ENCODE data around the gene PDE3A. TPM values are rescaled to one million over a fixed set of nuclear protein-coding genes. Genes with fewer than 3 reads are reported as not detected.

Gene PDE3A
- total and polyA plus RNA-seq, 7 donors: 0.53 to 4.1 (median 2.1) TPM

- no peak overlapping the region for H3K4me3 ChIP-seq
- DNase-seq: no peak
- ATAC-seq: no peak
- H3K27me3 ChIP-seq (ENCODE audit: insufficient read depth in 3 of 3, low read length in 2 of 3): no peaks in the 10 kb centered on the region
- no peaks in the 10 kb centered on the region for H3K4me1 ChIP-seq
- no peaks in the 10 kb centered on the region for H3K36me3 ChIP-seq (ENCODE audit: insufficient read depth in 1 of 2, low read depth in 1 of 2)
- intact Hi-C loops (cut with DNase I): no loop called here
- WGBS, 3 donors: 76 to 89% (median 83%) methylated on average over 4 of the region's 4 CpGs
- no peak for TF ChIP-seq CTCF (IDR thresholded peaks at IDR 0.05)
- no peaks in the 10 kb centered on the region for H3K9me3 ChIP-seq
- no peak overlapping the region for H3K27ac ChIP-seq
Observed at GRCh38 chr12:20492251-20492760, 124.0 kb downstream of the PDE3A start.

GRCh38 chr12:20493934-20494333 is 125.6 kb downstream of the PDE3A start:
- no peaks in the 10 kb centered on the region for H3K36me3 ChIP-seq (ENCODE audit: insufficient read depth in 1 of 2, low read depth in 1 of 2)
- intact Hi-C loops (cut with DNase I): no loop called here
- WGBS, 3 donors: 87 to 90% (median 89%) methylated on average over 1 of the region's 1 CpG
- ATAC-seq (no peak), DNase-seq (no peak)
- H3K9me3 ChIP-seq: no peaks in the 10 kb centered on the region
- no peak overlapping the region for H3K27ac ChIP-seq
- H3K27me3 ChIP-seq (ENCODE audit: insufficient read depth in 3 of 3, low read length in 2 of 3): no peaks in the 10 kb centered on the region
- H3K4me3 ChIP-seq: no peak overlapping the region
- H3K4me1 ChIP-seq: no peaks in the 10 kb centered on the region
- no peak for TF ChIP-seq CTCF (IDR thresholded peaks at IDR 0.05)

DNA sequence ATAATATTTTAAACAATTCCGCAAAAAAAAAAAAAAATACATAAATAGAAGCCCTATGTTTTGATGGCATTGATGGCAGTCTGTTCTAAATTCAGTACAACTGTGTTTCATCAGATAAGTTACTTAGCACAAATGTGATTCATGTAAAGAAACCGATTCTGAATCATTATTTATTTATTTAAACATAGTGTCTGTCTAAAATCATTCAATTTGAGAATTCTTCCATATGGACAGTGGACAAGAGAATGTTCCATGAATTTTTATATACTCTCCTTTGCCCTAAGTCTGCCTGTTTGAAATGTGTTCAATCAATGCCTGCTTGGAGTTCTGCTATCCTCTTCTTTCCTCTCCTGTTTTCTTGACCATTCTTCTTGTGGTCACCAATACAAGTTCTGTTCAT is 126.5 kb downstream of the PDE3A start:
- no peaks in the 10 kb centered on the region for H3K36me3 ChIP-seq (ENCODE audit: insufficient read depth in 1 of 2, low read depth in 1 of 2)
- no peak for ATAC-seq
- intact Hi-C loops (cut with DNase I): no loop called here
- no peaks in the 10 kb centered on the region for H3K9me3 ChIP-seq
- H3K4me3 ChIP-seq: no peak overlapping the region
- H3K27me3 ChIP-seq (ENCODE audit: insufficient read depth in 3 of 3, low read length in 2 of 3): no peaks in the 10 kb centered on the region
- no peak for TF ChIP-seq CTCF (IDR thresholded peaks at IDR 0.05)
- no peaks in the 10 kb centered on the region for H3K4me1 ChIP-seq
- 88 to 95% (median 90%) methylated on average over 2 of the region's 2 CpGs for WGBS, 3 donors
- no peak overlapping the region for H3K27ac ChIP-seq
- no peak for DNase-seq

- ATAC-seq: no peak
- WGBS, 3 donors: 86 to 92% (median 88%) methylated on average over 1 of the region's 1 CpG
- no peak for TF ChIP-seq CTCF (IDR thresholded peaks at IDR 0.05)
- Histone ChIP-seq H3K4me3 (no peak overlapping the region), H3K36me3 (ENCODE audit: insufficient read depth in 1 of 2, low read depth in 1 of 2) (no peaks in the 10 kb centered on the region), H3K27me3 (ENCODE audit: insufficient read depth in 3 of 3, low read length in 2 of 3) (no peaks in the 10 kb centered on the region), H3K27ac (no peak overlapping the region), H3K4me1 (no peaks in the 10 kb centered on the region), H3K9me3 (no peaks in the 10 kb centered on the region)
- intact Hi-C loops (cut with DNase I): no loop called here
- no peak for DNase-seq
Observed at GRCh38 chr12:20495997-20496396, 127.7 kb downstream of the PDE3A start.

DNA sequence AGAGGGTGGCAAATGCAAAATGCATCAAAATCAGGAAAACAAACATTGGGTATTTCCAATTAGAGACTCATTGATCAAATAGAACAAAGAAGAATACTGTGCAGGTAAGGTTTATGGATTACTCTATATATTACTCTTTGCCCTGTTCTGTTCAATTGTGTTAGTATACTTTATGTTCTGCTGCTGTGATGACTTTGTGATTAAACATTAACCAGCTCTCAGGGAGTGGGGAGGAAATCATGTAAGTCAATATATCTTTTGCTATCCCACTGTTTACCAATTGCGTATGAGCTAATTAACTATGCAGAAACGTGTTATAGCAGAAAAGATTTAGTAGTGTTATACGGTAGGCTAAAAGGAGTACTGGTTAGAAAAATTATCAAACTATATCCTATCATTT is 129.4 kb downstream of the PDE3A start:
- WGBS, 3 donors: 55 to 75% (median 64%) methylated on average over 3 of the region's 3 CpGs
- Histone ChIP-seq H3K4me1 (no peaks in the 10 kb centered on the region), H3K4me3 (no peak overlapping the region), H3K27me3 (ENCODE audit: insufficient read depth in 3 of 3, low read length in 2 of 3) (no peaks in the 10 kb centered on the region), H3K9me3 (no peaks in the 10 kb centered on the region), H3K27ac (no peak overlapping the region), H3K36me3 (ENCODE audit: insufficient read depth in 1 of 2, low read depth in 1 of 2) (no peaks in the 10 kb centered on the region)
- DNase-seq (no peak), ATAC-seq (no peak)
- intact Hi-C loops (cut with DNase I): no loop called here
- no peak for TF ChIP-seq CTCF (IDR thresholded peaks at IDR 0.05)

Data from psoas muscle (tissue), 8 donors.